ENCODE results near the gene METTL26.

The METTL26 gene

GRCh38 chr16:674968-675883 lies 39.1 kb upstream of the METTL26 start, which contains the start of gene RHBDL1:
Gene RHBDL1, plus strand, starts transcription at chr16:675671. Its CDS starts 120 bp downstream, at chr16:675791.
- DNase-seq (ENCODE audit: low read depth in 2 of 3, low spot score in 2 of 3) = no peak

DNA sequence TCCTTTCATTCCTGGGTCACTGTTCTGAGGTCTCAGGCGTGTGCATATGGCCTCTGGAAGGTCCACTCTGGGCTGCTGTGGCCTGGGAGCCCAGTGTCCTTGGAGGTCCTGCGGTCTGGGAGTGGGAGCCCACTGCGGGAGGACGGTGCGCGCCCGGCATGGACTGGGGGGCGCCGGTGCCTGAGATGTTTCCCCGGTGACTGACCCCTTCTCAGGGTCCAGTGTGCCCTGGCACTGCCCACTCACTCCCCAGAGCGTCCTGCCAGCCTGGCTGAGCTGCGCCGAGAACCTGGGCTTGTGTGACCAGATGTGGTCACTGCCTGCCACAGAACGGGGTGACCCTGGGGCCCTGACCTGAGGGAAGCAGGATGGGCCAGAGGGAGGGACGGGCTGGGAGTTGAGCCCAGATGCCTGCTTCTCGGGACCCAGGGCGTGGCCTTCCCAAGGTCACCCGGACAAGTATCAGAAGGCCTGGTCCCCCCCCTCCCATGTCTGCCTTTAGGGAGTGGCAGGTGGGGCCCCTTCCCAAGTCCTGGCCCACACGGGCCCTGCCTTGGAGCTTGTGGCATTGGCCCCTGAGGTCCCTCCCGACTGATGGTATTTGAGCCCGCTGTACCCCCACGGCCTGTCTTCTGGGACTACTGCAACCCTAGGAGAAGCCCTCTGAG lies 38.2 kb upstream of the METTL26 start:
- DNase-seq (ENCODE audit: low read depth in 2 of 3, low spot score in 2 of 3) = no peak

DNA sequence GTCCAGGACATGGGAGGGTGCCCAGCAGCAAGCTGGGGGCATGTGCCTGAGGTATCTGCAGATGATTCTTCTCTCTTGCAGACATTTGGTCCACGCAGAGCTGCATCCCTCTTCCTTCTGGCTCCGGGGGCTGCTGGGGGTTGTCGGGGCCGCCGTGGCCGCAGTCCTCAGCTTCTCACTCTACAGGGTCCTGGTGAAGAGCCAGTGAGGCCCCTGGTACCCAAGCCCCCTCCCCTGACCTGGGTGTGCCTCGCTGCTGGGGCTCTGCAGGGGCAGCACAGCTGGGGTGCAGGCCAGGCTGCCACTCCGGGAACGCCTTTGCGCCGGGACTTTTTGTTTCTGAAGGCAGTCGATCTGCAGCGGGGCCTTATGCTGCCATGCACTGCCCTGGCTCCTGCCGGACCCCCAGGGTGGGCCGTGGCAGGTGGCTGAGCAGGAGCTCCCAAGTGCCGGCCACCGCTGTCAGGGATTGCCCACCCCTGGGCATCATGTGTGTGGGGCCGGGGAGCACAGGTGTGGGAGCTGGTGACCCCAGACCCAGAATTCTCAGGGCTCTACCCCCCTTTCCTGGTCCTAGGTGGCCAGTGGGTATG lies 37.4 kb upstream of the METTL26 start:
- DNase-seq (ENCODE audit: low read depth in 2 of 3, low spot score in 2 of 3) = no peak

GRCh38 chr16:672851-673250 lies 36.7 kb upstream of the METTL26 start:
- DNase-seq (ENCODE audit: low read depth in 2 of 3, low spot score in 2 of 3) = no peak

GRCh38 chr16:672371-672770 lies 36.3 kb upstream of the METTL26 start:
- DNase-seq (ENCODE audit: low read depth in 2 of 3, low spot score in 2 of 3) = no peak

- no peak for DNase-seq (ENCODE audit: low read depth in 2 of 3, low spot score in 2 of 3)
These were observed 35.4 kb upstream of the METTL26 start for GRCh38 chr16:671353-672131.

- no peak for DNase-seq (ENCODE audit: low read depth in 2 of 3, low spot score in 2 of 3)
These were observed 34.6 kb upstream of the METTL26 start for GRCh38 chr16:670485-671352.

- no peak for DNase-seq (ENCODE audit: low read depth in 2 of 3, low spot score in 2 of 3)
These were observed 33.6 kb upstream of the METTL26 start for GRCh38 chr16:669666-670065.

- no peak for DNase-seq (ENCODE audit: low read depth in 2 of 3, low spot score in 2 of 3)
These were observed 32.5 kb upstream of the METTL26 start for GRCh38 chr16:668519-669171.

- DNase-seq (ENCODE audit: low read depth in 2 of 3, low spot score in 2 of 3) = peak; percentile 87 to 95 (median 92)
These were observed 31.8 kb upstream of the METTL26 start, which contains the start of gene RHOT2 for GRCh38 chr16:667780-668518. Gene RHOT2, plus strand, starts transcription at chr16:668132. Its CDS starts 68 bp downstream, at chr16:668200.

- no peak for DNase-seq (ENCODE audit: low read depth in 2 of 3, low spot score in 2 of 3)
These were observed 31.1 kb upstream of the METTL26 start for GRCh38 chr16:667113-667779.

GRCh38 chr16:666572-666971 lies 30.5 kb upstream of the METTL26 start:
- DNase-seq (ENCODE audit: low read depth in 2 of 3, low spot score in 2 of 3) = no peak

GRCh38 chr16:662597-662996 lies 26.5 kb upstream of the METTL26 start:
- DNase-seq (ENCODE audit: low read depth in 2 of 3, low spot score in 2 of 3) = no peak

DNA sequence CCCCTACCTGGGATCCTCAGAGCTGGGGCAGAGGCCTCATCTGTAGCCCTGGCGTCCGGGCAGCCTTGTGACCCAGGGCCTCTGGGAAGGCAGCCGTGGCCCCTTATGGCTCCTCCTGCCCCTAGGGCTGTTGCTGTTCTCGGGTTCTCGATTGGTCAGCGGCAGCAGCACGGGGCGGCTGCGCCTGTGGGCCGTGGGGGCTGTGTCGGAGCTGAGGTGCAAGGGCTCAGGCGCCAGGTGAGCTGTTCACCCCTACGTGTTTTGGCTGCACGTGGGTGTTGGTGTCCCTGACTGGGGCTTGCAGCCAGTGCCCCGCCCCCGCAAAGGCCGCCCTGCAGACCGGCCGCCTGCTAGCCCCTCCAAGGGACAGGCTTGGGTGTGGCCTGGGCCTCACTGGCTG lies 26.0 kb upstream of the METTL26 start:
- DNase-seq (ENCODE audit: low read depth in 2 of 3, low spot score in 2 of 3) = no peak

DNA sequence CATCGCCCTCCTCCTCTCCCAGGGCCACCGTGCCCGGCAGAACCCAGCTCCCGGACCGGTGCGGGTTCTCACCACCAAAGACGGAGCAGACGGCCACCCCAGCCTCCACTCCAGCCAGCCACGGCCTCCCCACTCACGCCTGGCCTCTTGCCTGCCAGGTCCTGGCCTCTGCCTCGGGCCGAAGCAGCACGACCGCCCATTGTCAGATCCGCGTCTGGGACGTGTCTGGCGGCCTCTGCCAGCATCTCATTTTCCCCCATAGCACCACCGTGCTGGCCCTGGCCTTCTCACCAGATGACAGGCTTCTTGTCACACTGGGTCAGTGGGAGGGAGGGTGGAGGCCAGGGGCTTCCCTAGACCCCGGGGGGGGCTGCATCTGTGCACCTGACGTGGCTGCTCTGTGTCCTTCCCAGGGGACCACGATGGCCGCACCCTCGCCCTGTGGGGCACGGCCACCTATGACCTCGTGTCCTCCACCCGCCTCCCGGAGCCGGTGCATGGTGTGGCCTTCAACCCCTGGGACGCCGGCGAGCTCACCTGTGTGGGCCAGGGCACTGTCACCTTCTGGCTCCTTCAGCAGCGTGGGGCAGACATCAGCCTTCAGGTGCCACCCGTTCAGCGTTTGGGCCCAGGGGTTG lies 25.2 kb upstream of the METTL26 start:
- no peak for DNase-seq (ENCODE audit: low read depth in 2 of 3, low spot score in 2 of 3)

DNA sequence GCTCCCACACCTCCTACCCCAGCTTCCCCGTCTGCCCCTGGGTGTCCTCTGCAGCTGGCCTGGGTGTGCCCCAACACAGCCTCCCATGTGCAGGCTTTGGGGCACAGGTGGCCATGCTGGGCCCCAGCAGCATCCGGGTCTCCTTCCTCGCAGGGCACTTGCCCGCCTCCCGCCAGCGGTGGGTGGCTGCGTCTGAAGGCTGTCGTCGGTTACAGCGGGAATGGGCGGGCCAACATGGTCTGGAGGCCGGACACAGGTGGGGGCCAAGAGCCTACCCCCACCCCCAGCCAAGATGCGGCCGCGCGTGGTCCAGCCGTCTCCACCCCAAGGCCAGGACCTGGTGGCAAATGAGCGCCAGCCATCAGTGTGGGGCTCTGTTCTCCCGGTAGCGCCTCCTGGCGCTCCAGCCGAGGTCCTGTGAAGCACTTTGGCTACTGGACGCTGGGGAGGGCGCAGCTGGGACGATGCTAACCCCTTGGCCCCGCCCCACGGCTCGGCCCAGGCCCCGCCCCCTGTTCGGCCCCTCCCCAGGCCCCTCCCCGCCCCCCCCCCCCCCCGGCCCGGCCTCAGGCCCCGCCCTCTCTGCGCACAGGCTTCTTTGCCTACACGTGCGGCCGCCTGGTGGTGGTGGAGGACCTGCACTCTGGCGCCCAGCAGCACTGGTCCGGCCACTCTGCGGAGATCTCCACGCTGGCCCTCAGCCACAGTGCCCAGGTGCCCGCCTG lies 24.5 kb upstream of the METTL26 start:
- DNase-seq (ENCODE audit: low read depth in 2 of 3, low spot score in 2 of 3) = no peak

GRCh38 chr16:660132-660458 lies 24.0 kb upstream of the METTL26 start:
- no peak for DNase-seq (ENCODE audit: low read depth in 2 of 3, low spot score in 2 of 3)
